Activated CD8-positive, alpha-beta memory T cell treated with anti-CD3 and anti-CD28 coated beads for 36 hours (primary cell): ENCODE results near the gene ZIC2. TPM values are rescaled to one million over a fixed set of nuclear protein-coding genes. Genes with fewer than 3 reads are reported as not detected.
"Not testable (repeated sequence)": the region's sequence is repeated elsewhere in the genome, so short reads cannot be mapped to it uniquely, and the experiment has no call there.

Source experiments
- CTCF ChIA-PET: fragments of 350-600 bp; sonication (Branson Sonifier 250); formaldehyde crosslinking; loops from one replicate; lab custom pipeline; 2021; ENCODE audit warnings: antibody characterized with exemption; lab: Charles Lee
- POLR2A ChIA-PET: fragments of 350-600 bp; sonication (Branson Sonifier 250); formaldehyde crosslinking; loops from one replicate; lab custom pipeline; 2021; ENCODE audit warnings: antibody characterized with exemption; lab: Charles Lee
- total RNA-seq, 2 experiments: library from RNA; stranded (reverse); gene quantifications; one replicate each; pipeline ENCODE4 v1.2.3, GENCODE V29; 2021

The ZIC2 gene
- total RNA-seq, 2 experiments from 2014 or later: not detected

GRCh38 chr13:99993660-99994637, 12.4 kb downstream of the ZIC2 start:
- POLR2A ChIA-PET: no interaction called here

GRCh38 chr13:99994638-99995020, 13.0 kb downstream of the ZIC2 start:
- ChIA-PET CTCF (no interaction called here), POLR2A (no interaction called here)

More at GRCh38 chr13:99993660-99994637, 12.4 kb downstream of the ZIC2 start:
- CTCF ChIA-PET: interaction anchor here (1.1 kb wide), 1 partner anchor 7 kb away, joined by 3 read pairs; no protein-coding TSS in a partner anchor

- ChIA-PET POLR2A (no interaction called here), CTCF (no interaction called here)
Observed at GRCh38 chr13:99995104-99995588, 13.6 kb downstream of the ZIC2 start.

GRCh38 chr13:99995589-99996380, 14.2 kb downstream of the ZIC2 start:
- POLR2A ChIA-PET: no interaction called here
- CTCF ChIA-PET: no interaction called here

GRCh38 chr13:99996381-99996973, 14.9 kb downstream of the ZIC2 start:
- ChIA-PET CTCF (interaction anchor here (0.6 kb wide), 1 partner anchor 455 kb away, joined by 3 read pairs; no protein-coding TSS in a partner anchor), POLR2A (no interaction called here)

GRCh38 chr13:99997702-99998214, 16.2 kb downstream of the ZIC2 start:
- ChIA-PET CTCF (no interaction called here), POLR2A (no interaction called here)

GRCh38 chr13:99998261-99998660, 16.7 kb downstream of the ZIC2 start:
- ChIA-PET CTCF (no interaction called here), POLR2A (no interaction called here)

GRCh38 chr13:100014621-100015020, 33.0 kb downstream of the ZIC2 start:
- ChIA-PET CTCF (no interaction called here), POLR2A (no interaction called here)

GRCh38 chr13:100019780-100020356, 38.3 kb downstream of the ZIC2 start:
- CTCF ChIA-PET: interaction anchor here (0.7 kb wide), 1 partner anchor 390 kb away, joined by 3 read pairs; no protein-coding TSS in a partner anchor
- POLR2A ChIA-PET: no interaction called here

- ChIA-PET CTCF (no interaction called here), POLR2A (no interaction called here)
Observed at GRCh38 chr13:100022798-100023197, 41.2 kb downstream of the ZIC2 start.

GRCh38 chr13:100024023-100024422, 42.4 kb downstream of the ZIC2 start:
- ChIA-PET CTCF (no interaction called here), POLR2A (no interaction called here)

GRCh38 chr13:100029933-100030332, 48.3 kb downstream of the ZIC2 start:
- ChIA-PET CTCF (no interaction called here), POLR2A (no interaction called here)

GRCh38 chr13:100032642-100033041, 51.1 kb downstream of the ZIC2 start:
- CTCF ChIA-PET, POLR2A ChIA-PET: not testable (repeated sequence)

- CTCF ChIA-PET: no interaction called here
- POLR2A ChIA-PET: interaction anchor here (0.6 kb wide), 1 partner anchor 29 kb away, joined by 3 read pairs; no protein-coding TSS in a partner anchor
Observed at GRCh38 chr13:100035936-100036335, 54.4 kb downstream of the ZIC2 start.

Other genes with a start within 250 kb of the ZIC2 start
- gene ZIC5, start 10.0 kb upstream of the ZIC2 start, total RNA-seq: not detected
- 1 to 10 TPM; 7.7 to 9.3 TPM for gene PCCA, start 107.3 kb downstream of the ZIC2 start, total RNA-seq